ENCODE data around the gene RSPH10B. TPM values are rescaled to one million over a fixed set of nuclear protein-coding genes. Genes with fewer than 3 reads are reported as not detected.
"Not testable (repeated sequence)": the region's sequence is repeated elsewhere in the genome, so short reads cannot be mapped to it uniquely, and the experiment has no call there.

Gene RSPH10B
- total RNA-seq, result 0.05 TPM in 1 of 2 replicates, not detected in the other

- not testable (repeated sequence) for DNase-seq (ENCODE audit: extremely low read depth, low read depth, low spot score)
Measured at GRCh38 chr7:5970347-5970911, at the start of gene RSPH10B. Gene RSPH10B, minus strand, starts transcription at chr7:5970689. Its CDS starts 3,573 bp downstream, at chr7:5967116.

GRCh38 chr7:6016653-6016966 lies 46.1 kb upstream of the RSPH10B start:
- no peak for DNase-seq (ENCODE audit: extremely low read depth, low read depth, low spot score)

- DNase-seq (ENCODE audit: extremely low read depth, low read depth, low spot score), result no peak
Measured at GRCh38 chr7:6015917-6016652, 45.6 kb upstream of the RSPH10B start.

GRCh38 chr7:6012355-6013104 lies 42.0 kb upstream of the RSPH10B start:
- no peak for DNase-seq (ENCODE audit: extremely low read depth, low read depth, low spot score)

- no peak for DNase-seq (ENCODE audit: extremely low read depth, low read depth, low spot score)
Measured at GRCh38 chr7:6011541-6011940, 41.1 kb upstream of the RSPH10B start.

- not testable (repeated sequence) for DNase-seq (ENCODE audit: extremely low read depth, low read depth, low spot score)
Measured at GRCh38 chr7:6010370-6010769, 39.9 kb upstream of the RSPH10B start.

- peak; percentile 90 for DNase-seq (ENCODE audit: extremely low read depth, low read depth, low spot score)
Measured at GRCh38 chr7:6008668-6009611, 38.5 kb upstream of the RSPH10B start, which contains the start of the genes AIMP2 and PMS2. Gene AIMP2, plus strand, starts transcription at chr7:6009272. Its CDS starts 92 bp downstream, at chr7:6009364. Gene PMS2, minus strand, starts transcription at chr7:6009049. Its CDS starts 30 bp downstream, at chr7:6009019.

GRCh38 chr7:6007835-6008590 lies 37.5 kb upstream of the RSPH10B start:
- not testable (repeated sequence) for DNase-seq (ENCODE audit: extremely low read depth, low read depth, low spot score)

- DNase-seq (ENCODE audit: extremely low read depth, low read depth, low spot score), result no peak
Measured at GRCh38 chr7:6007386-6007785, 36.9 kb upstream of the RSPH10B start.

- peak; percentile 12 for DNase-seq (ENCODE audit: extremely low read depth, low read depth, low spot score)
Measured at GRCh38 chr7:5997210-5997808, 26.8 kb upstream of the RSPH10B start.

GRCh38 chr7:5987061-5987460 lies 16.6 kb upstream of the RSPH10B start:
- not testable (repeated sequence) for DNase-seq (ENCODE audit: extremely low read depth, low read depth, low spot score)

GRCh38 chr7:5979680-5980314 lies 9.3 kb upstream of the RSPH10B start:
- not testable (repeated sequence) for DNase-seq (ENCODE audit: extremely low read depth, low read depth, low spot score)

GRCh38 chr7:5973580-5973979 lies 3.1 kb upstream of the RSPH10B start:
- not testable (repeated sequence) for DNase-seq (ENCODE audit: extremely low read depth, low read depth, low spot score)

GRCh38 chr7:5963810-5964209 lies 6.7 kb downstream of the RSPH10B start:
- not testable (repeated sequence) for DNase-seq (ENCODE audit: extremely low read depth, low read depth, low spot score)

GRCh38 chr7:5963205-5963604 lies 7.3 kb downstream of the RSPH10B start:
- not testable (repeated sequence) for DNase-seq (ENCODE audit: extremely low read depth, low read depth, low spot score)

- DNase-seq (ENCODE audit: extremely low read depth, low read depth, low spot score), result not testable (repeated sequence)
Measured at GRCh38 chr7:5934945-5935450, 35.5 kb downstream of the RSPH10B start.

GRCh38 chr7:5931905-5932644 lies 38.4 kb downstream of the RSPH10B start:
- not testable (repeated sequence) for DNase-seq (ENCODE audit: extremely low read depth, low read depth, low spot score)

- not testable (repeated sequence) for DNase-seq (ENCODE audit: extremely low read depth, low read depth, low spot score)
Measured at GRCh38 chr7:5931250-5931649, 39.2 kb downstream of the RSPH10B start.

All from glomerular endothelial cell (primary cell).